ENCODE results near the gene GBP7.

The GBP7 gene

GRCh38 chr1:89169166-89169565 is 6.6 kb downstream of the GBP7 start:
- H3K36me3 ChIP-seq (ENCODE audit: control insufficient read depth, insufficient read depth, low read length) = no peaks in the 10 kb centered on the region
- H3K4me3 ChIP-seq (ENCODE audit: low read depth, low read length) = no peak overlapping the region
- no peaks in the 10 kb centered on the region for H3K4me1 ChIP-seq (ENCODE audit: control insufficient read depth, insufficient read depth, low read length)
- H3K27me3 ChIP-seq (ENCODE audit: control insufficient read depth, insufficient read depth, low read length) = no peaks in the 10 kb centered on the region
- H3K9ac ChIP-seq (ENCODE audit: low read depth, low read length) = no peak overlapping the region
- no peak overlapping the region for H3K27ac ChIP-seq (ENCODE audit: low read depth, low read length)
- no peaks in the 10 kb centered on the region for H3K9me3 ChIP-seq (ENCODE audit: control insufficient read depth, insufficient read depth, low read length)

- Histone ChIP-seq H3K27me3 (ENCODE audit: control insufficient read depth, insufficient read depth, low read length) (no peaks in the 10 kb centered on the region), H3K9me3 (ENCODE audit: control insufficient read depth, insufficient read depth, low read length) (no peaks in the 10 kb centered on the region), H3K9ac (ENCODE audit: low read depth, low read length) (no peak overlapping the region), H3K4me3 (ENCODE audit: low read depth, low read length) (no peak overlapping the region), H3K27ac (ENCODE audit: low read depth, low read length) (no peak overlapping the region), H3K4me1 (ENCODE audit: control insufficient read depth, insufficient read depth, low read length) (no peaks in the 10 kb centered on the region), H3K36me3 (ENCODE audit: control insufficient read depth, insufficient read depth, low read length) (no peaks in the 10 kb centered on the region)
Measured at GRCh38 chr1:89167590-89168230, 8.1 kb downstream of the GBP7 start.

GRCh38 chr1:89166705-89167104 is 9.1 kb downstream of the GBP7 start:
- H3K9ac ChIP-seq (ENCODE audit: low read depth, low read length) = no peak overlapping the region
- H3K4me1 ChIP-seq (ENCODE audit: control insufficient read depth, insufficient read depth, low read length) = no peaks in the 10 kb centered on the region
- no peak overlapping the region for H3K4me3 ChIP-seq (ENCODE audit: low read depth, low read length)
- no peaks in the 10 kb centered on the region for H3K27me3 ChIP-seq (ENCODE audit: control insufficient read depth, insufficient read depth, low read length)
- no peak overlapping the region for H3K27ac ChIP-seq (ENCODE audit: low read depth, low read length)
- H3K36me3 ChIP-seq (ENCODE audit: control insufficient read depth, insufficient read depth, low read length) = no peaks in the 10 kb centered on the region
- no peaks in the 10 kb centered on the region for H3K9me3 ChIP-seq (ENCODE audit: control insufficient read depth, insufficient read depth, low read length)

GRCh38 chr1:89165811-89166210 is 10.0 kb downstream of the GBP7 start:
- no peak overlapping the region for H3K9ac ChIP-seq (ENCODE audit: low read depth, low read length)
- H3K27me3 ChIP-seq (ENCODE audit: control insufficient read depth, insufficient read depth, low read length) = no peaks in the 10 kb centered on the region
- H3K27ac ChIP-seq (ENCODE audit: low read depth, low read length) = no peak overlapping the region
- H3K4me3 ChIP-seq (ENCODE audit: low read depth, low read length) = no peak overlapping the region
- no peaks in the 10 kb centered on the region for H3K4me1 ChIP-seq (ENCODE audit: control insufficient read depth, insufficient read depth, low read length)
- H3K9me3 ChIP-seq (ENCODE audit: control insufficient read depth, insufficient read depth, low read length) = no peaks in the 10 kb centered on the region
- H3K36me3 ChIP-seq (ENCODE audit: control insufficient read depth, insufficient read depth, low read length) = no peaks in the 10 kb centered on the region

- H3K4me1 ChIP-seq (ENCODE audit: control insufficient read depth, insufficient read depth, low read length) = no peaks in the 10 kb centered on the region
- no peak overlapping the region for H3K27ac ChIP-seq (ENCODE audit: low read depth, low read length)
- H3K27me3 ChIP-seq (ENCODE audit: control insufficient read depth, insufficient read depth, low read length) = no peaks in the 10 kb centered on the region
- no peaks in the 10 kb centered on the region for H3K36me3 ChIP-seq (ENCODE audit: control insufficient read depth, insufficient read depth, low read length)
- H3K9ac ChIP-seq (ENCODE audit: low read depth, low read length) = no peak overlapping the region
- H3K9me3 ChIP-seq (ENCODE audit: control insufficient read depth, insufficient read depth, low read length) = no peaks in the 10 kb centered on the region
- no peak overlapping the region for H3K4me3 ChIP-seq (ENCODE audit: low read depth, low read length)
Measured at GRCh38 chr1:89151047-89151446, 24.8 kb downstream of the GBP7 start.

GRCh38 chr1:89149976-89150375 is 25.8 kb downstream of the GBP7 start:
- no peaks in the 10 kb centered on the region for H3K36me3 ChIP-seq (ENCODE audit: control insufficient read depth, insufficient read depth, low read length)
- no peaks in the 10 kb centered on the region for H3K27me3 ChIP-seq (ENCODE audit: control insufficient read depth, insufficient read depth, low read length)

GRCh38 chr1:89149229-89149628 is 26.6 kb downstream of the GBP7 start:
- Histone ChIP-seq H3K36me3 (ENCODE audit: control insufficient read depth, insufficient read depth, low read length) (no peaks in the 10 kb centered on the region), H3K9me3 (ENCODE audit: control insufficient read depth, insufficient read depth, low read length) (no peaks in the 10 kb centered on the region), H3K4me3 (ENCODE audit: low read depth, low read length) (no peak overlapping the region), H3K27ac (ENCODE audit: low read depth, low read length) (no peak overlapping the region), H3K9ac (ENCODE audit: low read depth, low read length) (no peak overlapping the region), H3K27me3 (ENCODE audit: control insufficient read depth, insufficient read depth, low read length) (no peaks in the 10 kb centered on the region), H3K4me1 (ENCODE audit: control insufficient read depth, insufficient read depth, low read length) (no peaks in the 10 kb centered on the region)

More at GRCh38 chr1:89149976-89150375, 25.8 kb downstream of the GBP7 start:
- Histone ChIP-seq H3K9ac (ENCODE audit: low read depth, low read length) (no peak overlapping the region), H3K4me3 (ENCODE audit: low read depth, low read length) (no peak overlapping the region), H3K9me3 (ENCODE audit: control insufficient read depth, insufficient read depth, low read length) (no peaks in the 10 kb centered on the region), H3K27ac (ENCODE audit: low read depth, low read length) (no peak overlapping the region), H3K4me1 (ENCODE audit: control insufficient read depth, insufficient read depth, low read length) (no peaks in the 10 kb centered on the region)

- H3K4me1 ChIP-seq (ENCODE audit: control insufficient read depth, insufficient read depth, low read length) = no peaks in the 10 kb centered on the region
- no peak overlapping the region for H3K27ac ChIP-seq (ENCODE audit: low read depth, low read length)
- H3K9ac ChIP-seq (ENCODE audit: low read depth, low read length) = no peak overlapping the region
Measured at GRCh38 chr1:89147678-89148658, 27.8 kb downstream of the GBP7 start.

GRCh38 chr1:89146721-89147120 is 29.1 kb downstream of the GBP7 start:
- no peak overlapping the region for H3K4me3 ChIP-seq (ENCODE audit: low read depth, low read length)
- no peak overlapping the region for H3K9ac ChIP-seq (ENCODE audit: low read depth, low read length)
- H3K27me3 ChIP-seq (ENCODE audit: control insufficient read depth, insufficient read depth, low read length) = no peaks in the 10 kb centered on the region
- no peaks in the 10 kb centered on the region for H3K9me3 ChIP-seq (ENCODE audit: control insufficient read depth, insufficient read depth, low read length)
- no peaks in the 10 kb centered on the region for H3K36me3 ChIP-seq (ENCODE audit: control insufficient read depth, insufficient read depth, low read length)
- no peak overlapping the region for H3K27ac ChIP-seq (ENCODE audit: low read depth, low read length)
- no peaks in the 10 kb centered on the region for H3K4me1 ChIP-seq (ENCODE audit: control insufficient read depth, insufficient read depth, low read length)

More at GRCh38 chr1:89147678-89148658, 27.8 kb downstream of the GBP7 start:
- Histone ChIP-seq H3K9me3 (ENCODE audit: control insufficient read depth, insufficient read depth, low read length) (no peaks in the 10 kb centered on the region), H3K27me3 (ENCODE audit: control insufficient read depth, insufficient read depth, low read length) (no peaks in the 10 kb centered on the region), H3K36me3 (ENCODE audit: control insufficient read depth, insufficient read depth, low read length) (no peaks in the 10 kb centered on the region), H3K4me3 (ENCODE audit: low read depth, low read length) (no peak overlapping the region)

GRCh38 chr1:89143484-89143883 is 32.3 kb downstream of the GBP7 start:
- Histone ChIP-seq H3K27me3 (ENCODE audit: control insufficient read depth, insufficient read depth, low read length) (no peaks in the 10 kb centered on the region), H3K36me3 (ENCODE audit: control insufficient read depth, insufficient read depth, low read length) (no peaks in the 10 kb centered on the region), H3K9me3 (ENCODE audit: control insufficient read depth, insufficient read depth, low read length) (no peaks in the 10 kb centered on the region)

GRCh38 chr1:89142160-89142559 is 33.6 kb downstream of the GBP7 start:
- Histone ChIP-seq H3K4me3 (ENCODE audit: low read depth, low read length) (no peak overlapping the region), H3K27ac (ENCODE audit: low read depth, low read length) (no peak overlapping the region), H3K4me1 (ENCODE audit: control insufficient read depth, insufficient read depth, low read length) (no peaks in the 10 kb centered on the region), H3K36me3 (ENCODE audit: control insufficient read depth, insufficient read depth, low read length) (no peaks in the 10 kb centered on the region), H3K9me3 (ENCODE audit: control insufficient read depth, insufficient read depth, low read length) (no peaks in the 10 kb centered on the region), H3K9ac (ENCODE audit: low read depth, low read length) (no peak overlapping the region), H3K27me3 (ENCODE audit: control insufficient read depth, insufficient read depth, low read length) (no peaks in the 10 kb centered on the region)

More at GRCh38 chr1:89143484-89143883, 32.3 kb downstream of the GBP7 start:
- Histone ChIP-seq H3K27ac (ENCODE audit: low read depth, low read length) (no peak overlapping the region), H3K9ac (ENCODE audit: low read depth, low read length) (no peak overlapping the region), H3K4me1 (ENCODE audit: control insufficient read depth, insufficient read depth, low read length) (no peaks in the 10 kb centered on the region), H3K4me3 (ENCODE audit: low read depth, low read length) (no peak overlapping the region)

Data from HUES48 (cell line).